ENCODE data around the gene PTPN11. TPM values are rescaled to one million over a fixed set of nuclear protein-coding genes. Genes with fewer than 3 reads are reported as not detected.
"Not testable (repeated sequence)": the region's sequence is repeated elsewhere in the genome, so short reads cannot be mapped to it uniquely, and the experiment has no call there.

Gene PTPN11
- total RNA-seq, 1 donor from 2014 or later: 109 TPM

DNA sequence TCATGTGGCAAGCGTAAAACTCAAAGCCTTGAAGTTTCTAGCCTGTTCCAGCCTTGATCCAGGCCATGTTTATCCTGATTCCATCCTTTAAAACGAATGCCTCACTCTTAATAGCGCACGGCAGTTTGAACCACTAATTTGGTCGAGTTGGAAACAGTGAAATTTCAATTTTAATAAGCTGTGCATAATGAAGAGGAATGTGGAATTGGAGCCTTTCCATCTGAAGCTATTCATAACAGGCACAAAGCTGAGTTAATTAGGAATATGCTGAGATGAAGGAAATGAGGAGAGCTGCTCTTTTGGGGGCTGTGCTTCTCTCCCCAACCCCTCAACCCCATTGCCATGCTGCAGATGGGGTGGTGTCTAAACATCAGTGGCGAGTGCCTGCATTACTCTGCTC lies 70.7 kb downstream of the PTPN11 start:
- ATAC-seq (no peak), DNase-seq (ENCODE audit: low spot score) (no peak)
- intact Hi-C loops (cut with DNase I): no loop called here

DNA sequence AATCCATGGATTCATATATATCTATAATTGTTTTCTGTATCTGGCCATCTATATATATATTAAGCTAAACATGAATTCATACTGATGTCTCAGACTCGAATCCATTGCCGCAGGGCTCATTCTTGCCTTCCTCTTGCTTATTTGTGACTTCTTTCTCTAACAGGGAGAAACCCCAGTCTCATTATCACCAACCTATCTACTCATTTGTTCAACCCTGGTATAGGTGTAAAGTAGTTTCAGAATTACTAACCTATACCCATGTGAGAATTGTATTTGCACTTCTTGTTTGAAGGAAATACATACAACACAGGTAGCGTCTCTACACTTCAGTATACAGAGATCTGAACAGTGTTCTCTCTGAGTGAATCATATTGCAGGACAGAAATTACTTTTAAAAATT lies 77.7 kb downstream of the PTPN11 start:
- intact Hi-C loops (cut with DNase I): no loop called here
- ATAC-seq (no peak), DNase-seq (ENCODE audit: low spot score) (no peak)

- intact Hi-C loops (cut with DNase I): no loop called here
- DNase-seq (ENCODE audit: low spot score) (no peak), ATAC-seq (no peak)
These were observed 79.8 kb downstream of the PTPN11 start for GRCh38 chr12:112498580-112498979.

DNA sequence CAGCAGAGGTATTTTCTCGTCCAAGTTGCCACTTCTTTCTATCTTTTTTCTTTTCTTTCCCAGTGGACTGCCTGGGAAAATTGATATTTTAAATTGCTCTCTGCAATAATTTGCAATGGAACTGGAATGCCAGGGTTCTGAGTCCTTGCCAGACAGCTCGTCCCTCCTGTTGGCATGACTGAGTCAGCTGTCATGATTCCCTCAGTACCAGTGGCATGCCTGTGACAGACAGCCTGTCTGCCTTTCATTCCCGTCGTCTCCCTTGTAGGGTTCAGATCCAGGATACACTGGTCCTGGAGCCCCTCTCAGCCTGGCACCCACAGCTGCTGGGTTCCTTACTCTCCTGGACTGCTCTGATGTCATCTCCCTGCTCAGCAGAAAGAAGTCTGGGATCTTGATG lies 84.8 kb downstream of the PTPN11 start:
- ATAC-seq (no peak), DNase-seq (ENCODE audit: low spot score) (no peak)
- intact Hi-C loops (cut with DNase I): no loop called here

- ATAC-seq: no peak
- intact Hi-C loops (cut with DNase I): no loop called here
These were observed 87.9 kb downstream of the PTPN11 start for GRCh38 chr12:112506513-112507166.

DNA sequence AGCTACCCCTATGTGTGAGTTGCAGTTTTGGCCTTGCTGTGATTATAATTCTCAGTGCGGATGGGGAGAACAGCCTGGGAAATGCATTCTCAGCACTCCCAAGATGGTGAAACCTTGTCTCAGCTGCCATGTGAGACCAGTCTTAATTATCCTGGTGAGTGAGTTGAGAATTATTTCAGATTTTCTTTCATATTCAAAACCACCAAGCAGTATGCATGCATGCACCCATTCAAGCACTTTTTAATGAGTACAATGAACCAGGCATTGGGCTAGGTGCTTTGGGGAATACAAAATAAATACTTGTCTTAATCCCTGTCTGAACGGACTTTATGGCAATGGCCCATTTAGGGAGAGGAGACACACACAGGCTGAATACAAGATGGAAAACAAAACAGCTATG lies 94.7 kb downstream of the PTPN11 start:
- ATAC-seq: no peak
- intact Hi-C loops (cut with DNase I): no loop called here
- DNase-seq (ENCODE audit: low spot score): no peak

More at GRCh38 chr12:112506513-112507166, 87.9 kb downstream of the PTPN11 start:
- no peak for DNase-seq (ENCODE audit: low spot score)

- DNase-seq (ENCODE audit: low spot score) (no peak), ATAC-seq (no peak)
- intact Hi-C loops (cut with DNase I): no loop called here
These were observed 95.7 kb downstream of the PTPN11 start for GRCh38 chr12:112514456-112514855.

DNA sequence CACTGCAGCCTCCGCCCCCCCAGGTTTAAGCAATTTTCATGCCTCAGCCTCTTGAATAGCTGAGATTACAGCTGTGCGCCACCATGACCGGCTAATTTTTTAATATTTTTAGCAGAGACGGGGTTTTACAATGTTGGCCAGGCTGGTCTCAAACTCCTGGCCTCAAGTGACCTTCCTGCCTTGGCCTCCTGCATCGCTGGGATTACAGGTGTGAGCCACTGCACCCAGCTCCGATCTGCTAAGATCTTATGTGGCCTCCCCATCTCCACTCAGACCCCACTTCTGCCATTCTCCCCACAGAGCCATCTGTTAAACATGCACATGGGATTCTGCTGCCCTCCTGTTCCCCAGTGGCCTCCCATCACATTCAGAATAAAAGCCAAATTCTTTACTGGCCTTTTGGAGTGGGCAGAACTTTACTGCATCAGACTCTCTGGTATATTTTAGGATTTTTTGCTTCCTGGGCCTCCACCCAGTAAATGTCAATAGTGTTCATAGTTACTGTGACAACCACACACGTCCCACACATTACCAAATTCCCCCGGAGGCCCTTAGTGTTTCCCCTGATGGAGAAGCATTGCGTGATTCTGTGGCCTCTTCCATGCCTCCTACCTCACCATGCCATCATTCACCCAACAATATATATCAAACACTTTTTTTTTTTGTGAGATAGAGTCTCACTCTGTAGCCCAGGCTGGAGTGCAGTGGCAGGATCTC lies 96.3 kb downstream of the PTPN11 start:
- ATAC-seq: no peak
- intact Hi-C loops (cut with DNase I): no loop called here
- no peak for DNase-seq (ENCODE audit: low spot score)

GRCh38 chr12:112515868-112516267 lies 97.1 kb downstream of the PTPN11 start:
- ATAC-seq (no peak), DNase-seq (ENCODE audit: low spot score) (no peak)
- intact Hi-C loops (cut with DNase I): no loop called here

DNA sequence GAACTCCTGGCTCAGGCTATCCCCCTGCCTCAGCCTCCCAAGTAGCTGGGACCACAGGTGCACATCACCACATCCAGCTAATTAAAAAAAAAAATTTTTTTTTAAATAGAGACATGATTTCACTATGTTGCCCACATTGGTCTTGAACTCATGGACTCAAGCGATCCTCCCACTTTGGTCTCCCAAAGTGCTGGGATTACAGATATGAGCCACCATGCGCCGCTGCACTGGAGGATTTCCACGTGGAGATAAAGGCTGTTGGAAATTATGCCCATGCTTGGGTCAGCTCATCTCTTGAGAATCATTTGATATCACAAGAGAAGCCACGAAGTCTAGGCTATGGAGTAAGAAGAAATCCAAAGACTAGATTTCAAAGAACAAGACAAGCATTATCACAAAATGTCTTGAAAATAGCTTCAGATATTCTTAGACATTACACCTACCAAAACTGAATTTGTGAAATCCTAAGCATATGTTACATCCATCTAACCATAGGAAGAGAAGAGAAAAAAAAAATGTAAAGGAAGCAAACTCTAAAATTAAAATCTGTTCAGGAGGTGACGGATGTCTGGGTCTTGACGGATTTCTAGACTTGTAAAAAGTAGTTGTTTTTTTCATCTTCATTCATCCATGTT lies 99.1 kb downstream of the PTPN11 start:
- no peak for ATAC-seq
- no peak for DNase-seq (ENCODE audit: low spot score)
- intact Hi-C loops (cut with DNase I): no loop called here

- ATAC-seq (no peak), DNase-seq (ENCODE audit: low spot score) (no peak)
- intact Hi-C loops (cut with DNase I): no loop called here
These were observed 99.6 kb downstream of the PTPN11 start for GRCh38 chr12:112518365-112518735.

GRCh38 chr12:112519841-112520340 lies 101.1 kb downstream of the PTPN11 start:
- intact Hi-C loops (cut with DNase I); DNase-seq (ENCODE audit: low spot score); ATAC-seq: not testable (repeated sequence)

DNA sequence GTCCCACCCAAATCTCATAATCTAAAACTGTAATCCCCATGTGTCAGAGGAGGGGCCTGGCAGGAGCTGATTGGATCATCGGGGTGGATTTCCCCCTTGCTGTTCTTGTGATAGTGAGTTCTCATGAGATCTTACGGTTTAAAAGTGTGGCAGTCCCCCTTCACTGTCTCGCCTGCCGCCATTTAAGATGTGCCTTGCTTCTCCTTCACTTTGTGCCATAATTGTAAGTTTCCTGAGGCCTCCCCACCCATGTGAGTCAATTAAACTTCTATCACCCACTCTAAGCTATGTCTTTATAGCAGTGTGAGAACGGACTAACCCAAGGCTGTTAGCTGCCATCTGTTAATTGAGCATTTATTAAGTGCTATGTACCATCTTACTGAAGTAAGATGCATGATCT lies 105.1 kb downstream of the PTPN11 start:
- ATAC-seq (no peak), DNase-seq (ENCODE audit: low spot score) (no peak)
- intact Hi-C loops (cut with DNase I): no loop called here

DNA sequence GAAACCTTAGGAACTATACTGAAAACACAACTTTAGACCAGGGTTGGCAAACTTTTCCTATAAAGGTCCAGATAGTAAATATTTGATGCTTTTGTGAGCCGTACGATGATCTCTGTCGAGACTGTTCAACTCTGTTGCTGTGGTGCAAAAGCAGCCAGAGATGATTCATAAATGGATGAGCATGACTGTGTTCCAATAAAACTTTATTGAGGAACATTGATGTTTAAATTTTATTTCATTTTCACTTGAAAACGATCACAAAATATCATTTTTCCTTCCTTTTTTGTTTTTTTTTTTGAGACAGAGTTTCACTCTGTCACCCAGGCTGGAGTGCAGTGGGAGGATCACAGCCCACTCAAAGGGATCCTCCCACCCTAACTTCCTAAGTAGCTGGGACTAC lies 105.5 kb downstream of the PTPN11 start:
- ATAC-seq: no peak
- DNase-seq (ENCODE audit: low spot score): no peak
- intact Hi-C loops (cut with DNase I): no loop called here

GRCh38 chr12:112524676-112525425 lies 106.1 kb downstream of the PTPN11 start:
- no peak for ATAC-seq
- no peak for DNase-seq (ENCODE audit: low spot score)
- intact Hi-C loops (cut with DNase I): no loop called here

GRCh38 chr12:112525426-112525809 lies 106.7 kb downstream of the PTPN11 start:
- ATAC-seq (no peak), DNase-seq (ENCODE audit: low spot score) (no peak)
- intact Hi-C loops (cut with DNase I): no loop called here

DNA sequence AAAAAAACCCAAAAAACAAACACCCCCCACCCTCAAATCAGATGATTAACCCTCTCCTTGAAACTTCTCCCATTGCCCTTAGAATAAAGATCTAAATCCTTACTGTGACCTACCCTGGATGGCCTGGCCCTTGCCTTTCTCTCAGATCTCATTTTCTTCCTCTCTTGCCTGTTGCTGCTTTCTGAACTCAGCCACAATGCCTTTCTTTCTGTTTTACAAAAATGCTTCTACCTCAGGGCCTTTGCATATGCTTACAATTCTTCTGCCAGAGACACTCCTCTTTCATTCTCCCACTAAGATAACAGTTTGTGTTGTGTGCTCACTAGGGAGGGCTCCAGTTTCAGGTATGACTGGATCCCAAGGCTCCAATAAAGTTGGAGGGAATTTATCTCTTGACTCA lies 108.3 kb downstream of the PTPN11 start:
- DNase-seq (ENCODE audit: low spot score) (no peak), ATAC-seq (no peak)
- intact Hi-C loops (cut with DNase I): no loop called here

- DNase-seq (ENCODE audit: low spot score) (no peak), ATAC-seq (no peak)
- intact Hi-C loops (cut with DNase I): no loop called here
These were observed 108.8 kb downstream of the PTPN11 start for GRCh38 chr12:112527501-112527900.

DNA sequence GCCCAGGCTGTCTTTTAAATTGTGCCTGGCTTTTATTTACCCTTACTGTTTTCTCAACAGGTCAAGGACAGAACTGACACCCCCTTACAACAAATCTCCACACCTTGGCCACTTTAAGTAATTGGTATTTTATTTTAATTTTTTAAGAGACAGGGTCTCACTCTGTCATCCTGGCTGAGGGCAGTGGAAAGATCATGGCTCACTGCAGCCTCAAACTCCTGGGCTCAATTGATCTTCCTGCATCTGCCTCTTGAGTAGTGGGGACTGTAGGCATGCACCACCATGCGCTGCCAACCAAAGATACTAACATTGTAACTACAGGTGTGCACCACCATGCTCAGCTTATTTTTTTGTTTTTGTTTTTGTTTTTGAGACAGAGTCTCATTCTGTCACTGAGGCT lies 109.8 kb downstream of the PTPN11 start:
- intact Hi-C loops (cut with DNase I): no loop called here
- no peak for ATAC-seq
- DNase-seq (ENCODE audit: low spot score): no peak

DNA sequence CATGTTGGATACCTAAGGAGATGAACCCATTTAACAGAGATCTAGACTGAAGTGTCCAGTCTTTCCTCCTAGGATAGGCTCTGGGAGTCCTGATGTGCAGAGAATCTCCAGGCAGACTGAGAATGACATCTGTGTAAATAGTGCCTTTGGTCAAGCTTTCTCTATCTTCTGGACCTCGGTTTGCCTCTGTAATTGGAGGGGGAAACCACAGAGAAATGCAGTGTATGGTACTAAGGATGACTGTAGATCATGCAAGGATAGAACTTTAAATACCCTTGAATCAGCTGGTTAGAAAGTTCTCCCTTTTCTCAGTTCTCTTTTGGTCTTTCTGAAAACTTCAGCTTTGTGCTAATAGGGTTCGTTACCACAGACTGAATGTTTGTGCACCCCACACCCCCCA lies 112.2 kb downstream of the PTPN11 start:
- no peak for ATAC-seq
- no peak for DNase-seq (ENCODE audit: low spot score)
- intact Hi-C loops (cut with DNase I): no loop called here
